Kidney (tissue), 14 donors: Measurements from ENCODE around the gene FGD1. TPM values are rescaled to one million over a fixed set of nuclear protein-coding genes. Genes with fewer than 3 reads are reported as not detected.
A peak's percentile ranks its signal among the peaks of the same experiment; 100 is the strongest.

ENCODE experiments used
- DNase-seq, 5 donors: peaks; one replicate each; pipeline ENCODE4 v3.0.0-alpha.2; 2013 to 2020
- FAIRE-seq: peaks from 2 replicates; lab custom pipeline; 2012; peaks lifted over from hg19 to GRCh38; lab: Jason Lieb, UNC
- H3K27ac ChIP-seq, 2 donors: one replicate each; pipeline ENCODE4 v1.7.0; 2013; ENCODE audit warnings: low read depth in 2 of 2, low read length in 2 of 2, inconsistent platforms in 1 of 2
- H3K27me3 ChIP-seq: one replicate; pipeline ENCODE4 v1.7.1; 2013; ENCODE audit warnings: low read length, inconsistent platforms; ENCODE audit not compliant: control insufficient read depth, insufficient read depth
- H3K36me3 ChIP-seq, 3 donors: one replicate each; pipeline versions ENCODE4 v1.7.0 to v1.7.1; 2013; ENCODE audit warnings: low read length in 3 of 3, control low read depth in 1 of 3, inconsistent platforms in 1 of 3; ENCODE audit not compliant: insufficient read depth in 3 of 3, control insufficient read depth in 2 of 3
- H3K4me1 ChIP-seq, 3 donors: one replicate each; pipeline versions ENCODE4 v1.7.0 to v1.7.1; 2013; ENCODE audit warnings: low read length in 3 of 3, inconsistent platforms in 1 of 3, low read depth in 1 of 3; ENCODE audit not compliant: control insufficient read depth in 2 of 3, insufficient read depth in 2 of 3
- H3K4me3 ChIP-seq, 3 donors: one replicate each; pipeline versions ENCODE4 v1.7.0 to v1.8.1; 2013; ENCODE audit warnings: low read length in 3 of 3, control low read depth in 1 of 3, inconsistent platforms in 1 of 3
- H3K9ac ChIP-seq, 3 donors: one replicate each; pipeline versions ENCODE4 v1.7.0 to v1.7.1; 2013; ENCODE audit warnings: low read length in 3 of 3, control low read depth in 1 of 3, inconsistent platforms in 1 of 3
- H3K9me3 ChIP-seq, 3 donors: one replicate each; pipeline versions ENCODE4 v1.7.0 to v1.7.1; 2013; ENCODE audit warnings: low read length in 3 of 3, control low read depth in 1 of 3, inconsistent platforms in 1 of 3; ENCODE audit not compliant: control insufficient read depth in 2 of 3, insufficient read depth in 1 of 3
- intact Hi-C: fragments of 100-400 bp; cut with DNase I; formaldehyde crosslinking; loops from one replicate; pipeline ENCODE4 v1.11.1; 2022
- polyA plus RNA-seq: library from polyadenylated mRNA; stranded (reverse); fragments of 350-450 nt; fragmentation: Illumina TruSeq; extraction: RNeasy Lipid Tissue Mini Kit (QIAGEN cat#74804); gene quantifications from one replicate; pipeline ENCODE4 v1.2.3, GENCODE V29; 2014; ENCODE audit warnings: low read depth, low replicate concordance; ENCODE audit not compliant: insufficient read depth
- total RNA-seq: library from RNA; stranded (reverse); fragmentation: NEBNext Ultra II Directional; extraction: Animal tissue kit (Norgen Biotek cat#: 25700); gene quantifications from one replicate; pipeline ENCODE4 v1.2.1, GENCODE V29; 2021
- TF ChIP-seq, protein P1 (sequence below): IDR thresholded peaks from 3 replicates; pipeline ENCODE4 v1.5.1; 2012; ENCODE audit warnings: mild to moderate bottlenecking, moderate library complexity, borderline replicate concordance; ENCODE audit not compliant: insufficient read depth; ENCODE audit errors: extremely low read depth
- donor health status: control.
- donor health status: control.
- donor health status: control.
- donor health status: control.
- donor health status: control.
- donor health status: DM: yes; HTN: yes; CAD: no.
- donor health status: Normal renal cell carcinoma (clear cell type).

FGD1 gene
- total and polyA plus RNA-seq, 2 donors from 2014 or later, result 2.7 to 4.7 TPM

DNA sequence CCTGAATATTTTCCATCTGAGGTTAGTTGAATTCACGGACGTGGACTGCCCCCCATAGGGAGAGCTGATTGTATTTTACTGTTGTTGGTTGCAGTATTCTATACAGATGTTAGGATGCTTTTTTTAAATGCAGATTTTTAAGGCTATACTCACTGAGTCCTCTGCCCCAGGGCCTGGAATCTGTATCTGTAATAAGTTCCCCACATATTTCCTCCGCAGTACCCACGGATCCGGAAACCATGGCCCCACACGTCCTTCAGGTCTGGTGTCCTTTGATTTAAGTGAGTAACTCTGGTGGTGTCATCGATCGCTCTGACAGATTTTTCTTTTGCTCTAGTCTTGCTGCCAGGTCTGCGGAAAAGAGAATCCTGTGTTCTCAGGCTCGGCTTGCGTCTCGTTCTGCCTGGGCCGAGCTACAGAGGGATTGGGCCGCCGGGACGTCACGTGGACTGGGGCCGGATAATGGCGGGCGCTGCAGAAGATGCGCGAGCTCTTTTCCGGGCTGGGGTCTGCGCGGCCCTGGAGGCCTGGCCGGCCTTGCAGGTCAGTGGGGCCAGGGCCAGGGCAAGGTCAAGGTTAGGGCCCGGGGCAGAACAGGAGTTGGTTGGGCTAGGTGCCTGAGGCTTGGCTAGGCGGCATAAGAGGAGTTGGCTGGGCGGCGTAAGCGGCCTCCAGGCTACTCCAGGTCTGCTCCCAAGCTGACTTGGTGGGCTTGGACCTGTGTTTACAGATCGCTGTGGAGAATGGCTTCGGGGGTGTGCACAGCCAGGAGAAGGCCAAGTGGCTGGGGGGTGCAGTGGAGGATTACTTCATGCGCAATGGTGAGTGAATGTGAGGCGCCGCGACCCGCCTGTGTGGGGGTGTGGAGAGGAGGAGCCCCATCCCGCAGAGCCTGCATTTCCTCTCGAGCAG lies 55.8 kb downstream of the FGD1 start, which contains the start of gene TSR2:
TSS of gene TSR2 (plus strand) at position 445 of the 912 bp plus-strand sequence. CDS start at position 463, 18 bp downstream.
- no peak within 1 kb of the TSS for H3K27ac ChIP-seq
- TF ChIP-seq, protein P1, sequence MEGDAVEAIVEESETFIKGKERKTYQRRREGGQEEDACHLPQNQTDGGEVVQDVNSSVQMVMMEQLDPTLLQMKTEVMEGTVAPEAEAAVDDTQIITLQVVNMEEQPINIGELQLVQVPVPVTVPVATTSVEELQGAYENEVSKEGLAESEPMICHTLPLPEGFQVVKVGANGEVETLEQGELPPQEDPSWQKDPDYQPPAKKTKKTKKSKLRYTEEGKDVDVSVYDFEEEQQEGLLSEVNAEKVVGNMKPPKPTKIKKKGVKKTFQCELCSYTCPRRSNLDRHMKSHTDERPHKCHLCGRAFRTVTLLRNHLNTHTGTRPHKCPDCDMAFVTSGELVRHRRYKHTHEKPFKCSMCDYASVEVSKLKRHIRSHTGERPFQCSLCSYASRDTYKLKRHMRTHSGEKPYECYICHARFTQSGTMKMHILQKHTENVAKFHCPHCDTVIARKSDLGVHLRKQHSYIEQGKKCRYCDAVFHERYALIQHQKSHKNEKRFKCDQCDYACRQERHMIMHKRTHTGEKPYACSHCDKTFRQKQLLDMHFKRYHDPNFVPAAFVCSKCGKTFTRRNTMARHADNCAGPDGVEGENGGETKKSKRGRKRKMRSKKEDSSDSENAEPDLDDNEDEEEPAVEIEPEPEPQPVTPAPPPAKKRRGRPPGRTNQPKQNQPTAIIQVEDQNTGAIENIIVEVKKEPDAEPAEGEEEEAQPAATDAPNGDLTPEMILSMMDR, result peak; percentile 5
- intact Hi-C loops, result no loop called here

DNA sequence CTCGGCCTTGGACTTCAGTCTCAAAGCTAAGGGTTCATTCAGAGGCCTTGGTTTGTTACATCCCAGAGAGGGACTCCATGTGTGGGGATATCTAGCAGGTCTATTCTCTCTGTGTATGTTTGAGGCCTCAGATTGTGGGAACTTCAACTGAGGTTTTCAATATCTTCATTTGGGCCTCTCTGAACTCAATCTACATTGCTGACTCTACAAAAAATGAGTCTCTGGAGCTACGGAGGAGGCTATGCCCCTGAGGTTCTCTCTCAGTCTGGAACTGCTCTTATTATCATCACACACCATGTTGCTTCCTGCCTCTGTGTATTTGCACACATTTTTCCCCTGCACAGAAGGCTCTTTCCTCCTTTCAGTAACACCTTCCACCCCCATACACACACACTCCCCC lies 60.9 kb downstream of the FGD1 start:
- TF ChIP-seq, protein P1, result no peak
- H3K27me3 ChIP-seq, result no peaks in the 10 kb centered on the region
- H3K9ac ChIP-seq, result no peak overlapping the region
- H3K4me3 ChIP-seq, result no peak overlapping the region
- no peak overlapping the region for H3K27ac ChIP-seq
- no peaks in the 10 kb centered on the region for H3K4me1 ChIP-seq
- intact Hi-C loops, result no loop called here
- FAIRE-seq (no peak), DNase-seq (no peak)
- no peaks in the 10 kb centered on the region for H3K9me3 ChIP-seq
- no peaks in the 10 kb centered on the region for H3K36me3 ChIP-seq

More for the DNA sequence above, 55.8 kb downstream of the FGD1 start, which contains the start of gene TSR2:
- FAIRE-seq (peak; percentile 91), DNase-seq (peak; percentile 81 to 94 (median 91))
- peak within 1 kb of the TSS; percentile 69 to 77 (median 77) for H3K9ac ChIP-seq
- no peaks in the 10 kb centered on the region for H3K36me3 ChIP-seq
- no peaks in the 10 kb centered on the region for H3K27me3 ChIP-seq
- H3K4me3 ChIP-seq, result peak within 1 kb of the TSS; percentile 85 to 93 (median 88)
- peaks cover 0 to 6% (median 0%) of the 10 kb centered on the region in 3 donors for H3K4me1 ChIP-seq
- no peaks in the 10 kb centered on the region for H3K9me3 ChIP-seq

DNA sequence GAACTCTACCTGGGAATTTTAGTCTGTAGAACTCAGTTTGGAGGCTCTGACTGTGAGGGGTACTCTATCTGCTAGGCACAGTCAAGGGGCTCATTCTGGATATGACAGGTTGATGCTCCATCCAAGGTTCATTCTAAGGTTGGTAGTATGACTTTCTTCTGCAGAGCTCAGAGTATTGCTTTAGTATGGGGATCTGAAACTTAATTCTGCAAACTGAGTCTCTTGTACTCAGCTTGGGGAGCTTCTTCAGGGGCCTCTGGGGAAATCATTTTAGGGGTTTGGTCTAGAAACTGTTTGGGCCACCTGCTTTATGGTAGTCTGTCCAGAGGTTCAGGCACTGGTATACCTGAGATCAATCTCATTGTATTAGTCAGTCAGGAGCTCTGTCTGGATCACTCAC lies 65.5 kb downstream of the FGD1 start:
- H3K9ac ChIP-seq, result no peak overlapping the region
- no peaks in the 10 kb centered on the region for H3K36me3 ChIP-seq
- intact Hi-C loops, result no loop called here
- no peaks in the 10 kb centered on the region for H3K4me1 ChIP-seq
- no peak for FAIRE-seq
- no peak overlapping the region for H3K27ac ChIP-seq
- H3K27me3 ChIP-seq, result no peaks in the 10 kb centered on the region
- no peaks in the 10 kb centered on the region for H3K9me3 ChIP-seq
- DNase-seq, result no peak
- TF ChIP-seq, protein P1, result no peak
- H3K4me3 ChIP-seq, result no peak overlapping the region
